Measurements from ENCODE around the gene CACNA1C. TPM values are rescaled to one million over a fixed set of nuclear protein-coding genes. Genes with fewer than 3 reads are reported as not detected.

The CACNA1C gene
- total RNA-seq, 1 experiment from 2014 or later = not detected

DNA sequence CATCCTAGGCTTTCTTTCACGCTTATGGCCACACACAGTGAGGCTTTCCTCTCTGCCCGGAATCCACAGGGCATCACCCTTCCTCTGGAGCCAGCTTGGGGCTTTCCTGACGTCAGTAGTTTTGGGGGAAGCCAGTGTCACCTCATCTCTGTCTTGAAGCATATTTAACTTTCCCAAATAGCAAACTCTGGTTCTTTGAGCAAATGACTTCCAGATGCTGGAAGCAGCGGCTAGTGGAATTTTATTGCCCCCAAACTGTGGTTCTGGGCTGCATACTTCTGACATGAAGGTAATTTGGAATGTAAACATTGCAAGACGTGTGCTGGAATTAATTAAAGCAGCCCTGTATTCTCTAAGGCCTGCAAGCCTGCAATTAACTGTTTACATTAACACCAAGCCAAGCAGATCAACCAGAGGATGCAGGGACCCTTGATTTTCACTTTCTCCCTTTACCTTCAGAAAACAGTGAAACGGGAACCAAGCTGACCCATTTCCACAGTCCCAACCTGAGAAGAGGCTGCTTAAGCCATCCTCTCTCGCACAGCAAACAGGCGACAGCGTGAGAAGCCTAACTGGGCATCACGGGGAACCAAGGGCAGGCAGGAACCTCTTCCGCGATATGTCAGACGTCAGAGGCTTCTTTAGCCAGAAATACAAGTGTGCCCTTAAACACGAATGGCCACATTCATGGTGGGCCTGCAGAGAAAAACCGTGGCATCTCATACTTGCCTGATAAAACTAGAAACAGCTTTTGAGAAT is 258.4 kb downstream of the CACNA1C start:
- Histone ChIP-seq H3K27ac (no peak overlapping the region), H3K4me1 (replicated peaks; ENCODE audit: insufficient read depth) (no peaks in the 10 kb centered on the region), H4K20me1 (ENCODE audit: insufficient read depth) (no peaks in the 10 kb centered on the region; the same call in 1 of the 2 replicates), H3K79me2 (ENCODE audit: low read depth) (no peaks in the 10 kb centered on the region), H3K27me3 (ENCODE audit: insufficient read depth, low read depth) (peaks cover 65% of the 10 kb centered on the region), H3K9me3 (ENCODE audit: insufficient read depth, low read depth) (no peaks in the 10 kb centered on the region), H3F3A (ENCODE audit: insufficient read depth, low read depth) (no peaks in the 10 kb centered on the region), H3K4me3 (no peak overlapping the region), H3K4me2 (no peak overlapping the region), H3K36me3 (ENCODE audit: low read depth) (no peaks in the 10 kb centered on the region), H3K9me2 (ENCODE audit: insufficient read depth) (no peaks in the 10 kb centered on the region), H2AFZ (no peak overlapping the region)
- TF ChIP-seq CTCF (conservative IDR thresholded peaks at IDR 0.05) (no peak), EZH2 (IDR thresholded peaks at IDR 0.05; ENCODE audit: low read depth) (no peak)
- peak in 1 of 2 experiments; percentile 23 for DNase-seq
- ChIA-PET CTCF (no interaction called here), POLR2A (ENCODE audit: unreplicated experiment) (no interaction called here)
- BruUV-seq (replicated peaks) = no TSS peak
- intact Hi-C loops (cut with micrococcal nuclease; ENCODE audit: unreplicated experiment) = no loop called here

DNA sequence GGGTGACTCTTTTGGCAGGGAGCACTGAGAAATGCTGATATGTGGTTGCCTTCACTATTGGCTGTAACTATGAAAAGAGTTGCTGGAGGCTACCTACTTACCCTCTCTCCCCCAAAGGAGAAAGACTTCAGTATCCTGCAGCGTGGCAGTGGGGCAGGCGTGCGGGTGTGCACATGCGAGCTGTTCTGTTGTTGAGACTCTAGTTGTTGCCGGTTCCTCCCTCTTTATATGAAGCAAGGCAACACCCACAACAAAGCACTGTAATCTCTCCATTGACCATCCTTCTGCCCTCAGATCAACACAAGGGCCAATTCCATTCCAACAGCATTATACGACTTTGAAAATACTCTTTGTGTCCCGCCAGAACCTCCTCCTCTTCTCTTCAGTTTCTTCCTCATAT is 259.4 kb downstream of the CACNA1C start:
- H4K20me1 ChIP-seq (ENCODE audit: insufficient read depth) = no peaks in the 10 kb centered on the region; the same call in 1 of the 2 replicates
- H3K27me3 ChIP-seq (ENCODE audit: insufficient read depth, low read depth) = peaks cover 67% of the 10 kb centered on the region
- ChIA-PET CTCF (no interaction called here), POLR2A (ENCODE audit: unreplicated experiment) (no interaction called here)
- no TSS peak for BruUV-seq (replicated peaks)
- H3K27ac ChIP-seq = no peak overlapping the region
- no peak overlapping the region for H3K4me3 ChIP-seq
- TF ChIP-seq CTCF (conservative IDR thresholded peaks at IDR 0.05) (no peak), EZH2 (IDR thresholded peaks at IDR 0.05; ENCODE audit: low read depth) (no peak)
- H3K9me2 ChIP-seq (ENCODE audit: insufficient read depth) = no peaks in the 10 kb centered on the region
- intact Hi-C loops (cut with micrococcal nuclease; ENCODE audit: unreplicated experiment) = no loop called here
- no peak overlapping the region for H2AFZ ChIP-seq
- no peaks in the 10 kb centered on the region for H3K36me3 ChIP-seq (ENCODE audit: low read depth)
- H3F3A ChIP-seq (ENCODE audit: insufficient read depth, low read depth) = no peaks in the 10 kb centered on the region
- no peaks in the 10 kb centered on the region for H3K4me1 ChIP-seq (replicated peaks; ENCODE audit: insufficient read depth)
- H3K9me3 ChIP-seq (ENCODE audit: insufficient read depth, low read depth) = no peaks in the 10 kb centered on the region
- no peak overlapping the region for H3K4me2 ChIP-seq
- H3K79me2 ChIP-seq (ENCODE audit: low read depth) = no peaks in the 10 kb centered on the region
- DNase-seq = peak in 1 of 2 experiments; percentile 19

DNA sequence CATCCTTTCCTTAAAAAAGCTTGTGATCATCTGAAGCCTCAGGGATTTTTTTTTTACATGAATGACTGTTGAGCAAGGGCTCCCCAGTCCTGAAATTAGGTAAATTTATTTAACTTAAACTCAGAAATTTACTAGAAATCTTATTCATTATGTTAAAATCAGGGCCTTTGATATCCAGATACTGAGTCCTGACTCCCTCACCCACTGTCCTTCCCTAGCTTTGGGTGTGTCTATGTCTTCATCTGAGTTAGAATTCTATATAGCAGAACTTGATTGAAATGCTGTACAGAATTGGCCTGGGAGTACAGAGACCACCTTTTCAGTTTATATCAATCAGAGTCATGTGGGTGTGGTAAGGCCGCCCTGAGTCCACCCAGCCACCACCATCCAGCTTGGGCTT is 260.0 kb downstream of the CACNA1C start:
- peak in 1 of 2 experiments; percentile 12 for DNase-seq
- no peak overlapping the region for H3K4me3 ChIP-seq
- H3K36me3 ChIP-seq (ENCODE audit: low read depth) = no peaks in the 10 kb centered on the region
- no peak overlapping the region for H3K4me2 ChIP-seq
- H3K9me2 ChIP-seq (ENCODE audit: insufficient read depth) = no peaks in the 10 kb centered on the region
- intact Hi-C loops (cut with micrococcal nuclease; ENCODE audit: unreplicated experiment) = no loop called here
- H3K9me3 ChIP-seq (ENCODE audit: insufficient read depth, low read depth) = no peaks in the 10 kb centered on the region
- no peaks in the 10 kb centered on the region for H3K79me2 ChIP-seq (ENCODE audit: low read depth)
- H3F3A ChIP-seq (ENCODE audit: insufficient read depth, low read depth) = no peaks in the 10 kb centered on the region
- CTCF ChIA-PET = no interaction called here
- H3K27ac ChIP-seq = no peak overlapping the region
- no peak for TF ChIP-seq EZH2 (IDR thresholded peaks at IDR 0.05; ENCODE audit: low read depth)
- no peak for TF ChIP-seq CTCF (conservative IDR thresholded peaks at IDR 0.05)
- POLR2A ChIA-PET (ENCODE audit: unreplicated experiment) = no interaction called here
- H3K4me1 ChIP-seq (replicated peaks; ENCODE audit: insufficient read depth) = no peaks in the 10 kb centered on the region
- peaks cover 71% of the 10 kb centered on the region for H3K27me3 ChIP-seq (ENCODE audit: insufficient read depth, low read depth)
- no TSS peak for BruUV-seq (replicated peaks)
- H4K20me1 ChIP-seq (ENCODE audit: insufficient read depth) = no peaks in the 10 kb centered on the region; the same call in 1 of the 2 replicates
- no peak overlapping the region for H2AFZ ChIP-seq

All from PC-9 (cell line).